ENCODE measurements around the gene DNAJC15. TPM values are rescaled to one million over a fixed set of nuclear protein-coding genes. Genes with fewer than 3 reads are reported as not detected.
A peak's percentile ranks its signal among the peaks of the same experiment; 100 is the strongest.
"Not testable (repeated sequence)": the region's sequence is repeated elsewhere in the genome, so short reads cannot be mapped to it uniquely, and the experiment has no call there.

Gene DNAJC15
- total RNA-seq, 4 donors from 2014 or later, result 5.5 to 12.1 (median 10.9) TPM

DNA sequence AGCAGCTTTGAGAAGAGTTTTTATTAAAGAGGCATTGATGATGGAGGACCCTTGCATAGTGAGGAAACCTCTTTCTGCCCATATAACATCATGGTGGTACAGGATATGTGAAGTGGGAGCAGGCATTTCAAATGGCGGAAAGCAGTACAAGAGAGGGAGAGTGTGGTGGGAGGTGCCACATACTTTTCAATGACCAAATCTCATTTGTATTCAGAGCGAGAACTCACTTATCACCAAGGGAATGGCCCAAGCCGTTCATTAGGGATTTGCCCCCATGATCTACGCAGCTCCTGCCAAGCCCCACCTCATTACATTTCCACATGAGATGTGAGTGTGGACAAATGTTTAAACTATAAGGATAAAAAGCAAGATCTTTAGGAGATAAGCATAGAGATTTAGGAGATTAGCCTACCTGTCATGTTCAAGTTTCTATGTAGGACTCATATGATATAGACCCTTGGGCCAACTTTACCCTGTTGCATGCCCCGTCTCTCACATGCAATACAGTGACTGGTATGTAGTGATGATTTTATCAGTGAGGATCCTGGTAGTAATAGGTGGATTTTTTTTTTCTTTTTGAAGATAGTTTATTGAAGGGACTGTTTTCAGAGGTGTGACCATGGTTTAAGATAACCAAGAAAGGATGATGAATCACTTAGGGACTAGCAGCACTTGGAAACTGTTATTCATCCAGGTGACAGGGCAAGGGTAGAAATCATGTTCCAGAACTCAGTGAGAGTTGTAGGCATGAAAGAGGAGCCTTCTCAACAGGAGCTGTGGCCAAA is 38.3 kb downstream of the DNAJC15 start:
- ATAC-seq (ENCODE audit: low FRiP score) (no peak), DNase-seq (ENCODE audit: low spot score) (no peak)
- no peak for TF ChIP-seq CTCF (IDR thresholded peaks at IDR 0.05)

DNA sequence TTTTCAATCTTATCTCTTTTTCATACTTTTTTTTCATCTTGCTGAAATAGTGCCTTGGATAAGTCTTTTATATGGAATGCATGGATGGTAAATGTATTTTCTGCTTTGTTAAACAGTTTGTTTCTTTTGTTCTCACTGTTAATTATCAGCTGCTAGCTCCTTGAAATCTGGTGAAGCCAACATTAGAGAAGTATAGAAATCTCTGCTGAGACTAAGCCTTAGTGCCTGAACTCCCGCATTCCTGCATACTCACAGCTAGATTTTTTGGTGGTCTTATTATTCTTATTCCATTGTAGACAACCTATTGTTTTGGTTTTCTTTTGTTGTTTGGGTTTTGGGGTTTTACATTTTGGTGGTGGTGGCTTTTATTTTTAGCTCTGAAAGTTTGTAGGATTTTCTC is 48.4 kb downstream of the DNAJC15 start:
- no peak for ATAC-seq (ENCODE audit: low FRiP score)

GRCh38 chr13:43072394-43072793 is 49.0 kb downstream of the DNAJC15 start:
- DNase-seq (ENCODE audit: low spot score) (peak; percentile 30), ATAC-seq (ENCODE audit: low FRiP score) (no peak)
- no peak for TF ChIP-seq CTCF (IDR thresholded peaks at IDR 0.05)

More for the DNA sequence above, 48.4 kb downstream of the DNAJC15 start:
- no peak for DNase-seq (ENCODE audit: low spot score)
- no peak for TF ChIP-seq CTCF (IDR thresholded peaks at IDR 0.05)

- ATAC-seq (ENCODE audit: low FRiP score), result no peak
- TF ChIP-seq CTCF (IDR thresholded peaks at IDR 0.05), result no peak
- DNase-seq (ENCODE audit: low spot score), result no peak
Observed at GRCh38 chr13:43074824-43075510, 51.6 kb downstream of the DNAJC15 start.

- not testable (repeated sequence) for ATAC-seq (ENCODE audit: low FRiP score); DNase-seq (ENCODE audit: low spot score)
Observed at GRCh38 chr13:43075511-43075902, 52.1 kb downstream of the DNAJC15 start.

DNA sequence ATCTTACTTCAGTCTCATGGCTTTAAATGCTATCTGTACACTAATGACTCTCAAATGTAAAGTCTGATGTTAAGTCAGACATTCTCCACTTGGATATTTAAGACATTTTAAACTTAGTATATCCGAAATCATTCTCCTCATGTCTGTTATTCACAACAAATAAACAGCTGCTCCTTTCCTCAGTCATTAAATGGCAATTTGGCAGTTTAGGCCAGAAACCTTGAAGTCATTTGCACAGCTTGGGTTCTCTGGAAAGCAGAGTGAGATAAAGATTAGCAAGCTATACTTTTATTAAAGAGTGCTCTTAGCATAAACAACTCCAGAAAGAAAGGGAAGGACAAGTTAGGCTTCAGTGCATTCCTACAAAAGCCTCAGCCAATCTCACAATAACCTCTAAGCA is 53.7 kb downstream of the DNAJC15 start:
- no peak for TF ChIP-seq CTCF (IDR thresholded peaks at IDR 0.05)
- DNase-seq (ENCODE audit: low spot score) (no peak), ATAC-seq (ENCODE audit: low FRiP score) (no peak)

DNA sequence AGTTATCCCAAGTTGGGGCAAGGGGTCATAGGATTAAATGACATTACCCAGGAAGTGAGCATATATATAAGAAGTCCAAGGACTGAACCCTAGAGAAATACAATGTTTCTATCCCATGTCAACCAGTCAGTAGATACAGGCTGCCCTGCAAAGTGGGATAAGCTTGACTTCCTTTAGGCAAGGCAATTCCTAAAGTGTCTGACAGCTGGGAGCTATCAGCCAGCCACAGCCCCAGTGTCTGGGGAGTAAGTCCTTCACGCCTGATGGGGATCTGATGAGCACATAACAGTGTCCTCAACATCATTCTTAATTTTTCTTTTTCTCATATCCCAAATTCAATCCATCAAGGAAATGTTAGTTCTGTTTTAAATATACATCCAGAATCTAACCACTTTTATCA is 54.1 kb downstream of the DNAJC15 start:
- ATAC-seq (ENCODE audit: low FRiP score) (no peak), DNase-seq (ENCODE audit: low spot score) (no peak)
- TF ChIP-seq CTCF (IDR thresholded peaks at IDR 0.05), result no peak
